GM10266 (cell line): ENCODE data around the gene TLL2.

ENCODE experiments used
- DNase-seq: peaks from one replicate; pipeline ENCODE4 v3.0.0; 2012; ENCODE audit errors: extremely low spot score
- TF ChIP-seq, protein P1 (sequence below): IDR thresholded peaks from 2 replicates; pipeline ENCODE4 v1.5.1; 2012; ENCODE audit warnings: mild to moderate bottlenecking, low read depth; ENCODE audit not compliant: control insufficient read depth, insufficient read depth; ENCODE audit errors: missing control alignments

TLL2 gene

GRCh38 chr10:96370584-96371157 lies 143.1 kb downstream of the TLL2 start:
- peak; percentile 66 for DNase-seq
- TF ChIP-seq, protein P1, sequence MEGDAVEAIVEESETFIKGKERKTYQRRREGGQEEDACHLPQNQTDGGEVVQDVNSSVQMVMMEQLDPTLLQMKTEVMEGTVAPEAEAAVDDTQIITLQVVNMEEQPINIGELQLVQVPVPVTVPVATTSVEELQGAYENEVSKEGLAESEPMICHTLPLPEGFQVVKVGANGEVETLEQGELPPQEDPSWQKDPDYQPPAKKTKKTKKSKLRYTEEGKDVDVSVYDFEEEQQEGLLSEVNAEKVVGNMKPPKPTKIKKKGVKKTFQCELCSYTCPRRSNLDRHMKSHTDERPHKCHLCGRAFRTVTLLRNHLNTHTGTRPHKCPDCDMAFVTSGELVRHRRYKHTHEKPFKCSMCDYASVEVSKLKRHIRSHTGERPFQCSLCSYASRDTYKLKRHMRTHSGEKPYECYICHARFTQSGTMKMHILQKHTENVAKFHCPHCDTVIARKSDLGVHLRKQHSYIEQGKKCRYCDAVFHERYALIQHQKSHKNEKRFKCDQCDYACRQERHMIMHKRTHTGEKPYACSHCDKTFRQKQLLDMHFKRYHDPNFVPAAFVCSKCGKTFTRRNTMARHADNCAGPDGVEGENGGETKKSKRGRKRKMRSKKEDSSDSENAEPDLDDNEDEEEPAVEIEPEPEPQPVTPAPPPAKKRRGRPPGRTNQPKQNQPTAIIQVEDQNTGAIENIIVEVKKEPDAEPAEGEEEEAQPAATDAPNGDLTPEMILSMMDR = peak; percentile 92

DNA sequence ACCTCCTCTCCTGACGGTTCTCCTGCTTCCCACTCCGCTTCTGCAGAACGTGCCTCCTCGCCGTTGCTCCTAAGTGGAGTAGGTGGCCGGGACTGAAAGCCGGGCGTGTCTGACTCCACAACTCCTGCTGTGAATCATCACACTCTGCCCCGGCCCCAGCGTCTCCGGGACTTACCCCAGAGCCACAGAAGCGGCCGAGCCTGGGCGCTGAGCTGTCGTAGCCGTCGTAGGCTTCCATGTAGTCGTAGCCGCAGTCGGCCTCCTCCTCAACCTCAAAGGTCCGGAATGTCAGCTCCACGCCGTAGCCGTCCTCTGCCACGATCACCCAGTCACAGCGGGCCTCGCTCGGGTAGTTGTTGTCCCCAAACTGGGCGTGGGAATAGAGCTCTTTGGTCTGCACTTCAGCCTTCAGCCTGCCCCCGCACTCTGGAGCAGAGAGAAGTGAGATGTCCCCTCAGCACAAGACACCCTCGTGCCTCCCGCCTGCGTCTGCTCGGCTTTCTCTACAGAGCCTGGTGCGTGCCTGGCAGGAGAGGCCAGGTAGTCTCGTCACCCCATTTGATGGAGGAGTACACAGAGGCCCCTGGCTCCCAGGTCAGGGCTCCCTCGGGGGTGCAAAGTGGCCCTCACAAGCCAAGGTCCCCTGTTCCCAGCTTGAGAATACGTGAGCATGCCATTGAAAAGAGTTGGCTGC lies 143.7 kb downstream of the TLL2 start:
- no peak for DNase-seq
- TF ChIP-seq, protein P1 = no peak

DNA sequence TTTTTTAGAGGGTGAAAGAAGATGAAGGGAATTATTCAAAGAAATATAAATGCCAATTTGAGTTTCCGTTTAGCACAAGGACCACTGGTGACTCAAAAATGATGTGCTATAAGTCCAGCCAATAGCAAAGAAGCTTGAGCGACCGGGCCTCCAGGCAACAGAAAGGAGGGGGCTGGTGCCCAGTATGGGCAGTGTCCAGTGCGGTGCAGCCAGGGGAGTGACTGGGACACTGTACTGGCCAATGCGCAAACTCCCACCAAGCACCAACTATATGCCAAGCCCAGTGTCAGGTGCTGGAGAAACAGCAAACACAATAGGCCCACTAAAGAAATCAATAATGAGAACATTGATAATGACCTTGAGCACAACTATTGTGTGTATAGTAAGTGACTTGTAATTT lies 144.8 kb downstream of the TLL2 start:
- TF ChIP-seq, protein P1 = no peak

DNA sequence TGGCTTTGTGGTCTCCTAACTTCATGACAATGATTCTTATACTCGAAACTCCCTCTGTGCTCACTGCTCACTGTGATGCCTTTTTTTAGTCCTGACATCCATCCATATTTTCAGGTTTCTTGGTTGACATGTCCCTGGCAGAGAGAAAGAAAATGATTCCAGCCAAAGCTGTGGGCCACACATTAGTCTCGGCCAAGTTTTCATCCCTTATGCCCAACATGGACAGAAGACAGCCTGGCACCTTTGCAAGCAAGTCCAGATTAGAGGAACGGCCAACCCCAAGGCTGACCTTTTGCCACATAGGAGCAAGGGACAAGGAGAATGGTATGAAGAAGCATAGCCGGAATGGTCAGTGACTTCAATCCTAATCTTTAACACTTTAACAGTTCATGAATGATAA lies 146.3 kb downstream of the TLL2 start:
- TF ChIP-seq, protein P1 = no peak
- DNase-seq = no peak

More for the DNA sequence above, 144.8 kb downstream of the TLL2 start:
- DNase-seq = no peak

DNA sequence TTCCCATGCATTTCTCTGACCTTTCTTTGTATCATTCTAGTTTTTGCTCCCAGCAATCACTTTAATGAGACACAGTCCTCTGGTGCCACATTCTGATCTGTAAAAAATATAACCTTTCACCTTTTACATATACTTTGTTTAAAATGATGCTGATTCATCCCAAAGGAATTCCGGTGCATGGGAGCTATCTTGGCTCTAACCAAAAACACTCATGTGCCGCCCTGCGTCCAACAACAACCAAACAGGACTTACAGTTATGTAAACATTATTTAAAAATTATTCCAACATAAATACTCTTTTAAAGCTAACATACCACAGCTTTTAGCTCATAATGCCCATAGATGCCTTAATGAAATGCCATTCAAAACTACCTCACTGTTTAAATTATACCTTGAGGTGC lies 147.2 kb downstream of the TLL2 start:
- TF ChIP-seq, protein P1 = no peak
- DNase-seq = no peak

GRCh38 chr10:96365571-96365970 lies 148.2 kb downstream of the TLL2 start:
- TF ChIP-seq, protein P1 = no peak
- DNase-seq = no peak

DNA sequence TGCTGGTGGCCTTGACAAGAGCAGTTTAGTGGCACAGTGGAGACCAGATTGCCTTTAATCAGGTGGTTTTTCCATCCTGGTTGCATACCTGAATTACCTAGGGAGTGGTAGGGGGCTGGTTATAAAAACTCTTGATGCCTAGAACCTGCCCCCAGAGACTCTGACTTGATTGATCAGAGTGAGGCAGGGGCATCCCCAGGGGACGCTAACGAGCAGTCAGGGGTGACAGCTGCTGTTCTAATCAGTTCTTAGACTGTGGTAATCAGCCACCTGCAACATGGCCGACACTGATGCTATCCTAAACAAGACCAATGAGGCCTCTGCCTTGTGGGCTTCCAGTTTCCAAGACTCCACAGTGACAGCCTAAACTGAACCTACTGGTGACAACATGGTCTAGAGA lies 153.0 kb downstream of the TLL2 start:
- TF ChIP-seq, protein P1 = no peak
- no peak for DNase-seq
